Activated T-helper 2 cell treated with anti-CD3 and anti-CD28 coated beads, Interferon-gamma antibody, Interleukin-2, Interleukin-4, amounts not matched to agents 10 μg/mL and 5 μg/mL and 100 μg/mL, durations not matched to agents 14 hours and 24 hours and 36 hours (primary cell): Measurements from ENCODE around the gene HES7. TPM values are rescaled to one million over a fixed set of nuclear protein-coding genes. Genes with fewer than 3 reads are reported as not detected.
"Not testable (repeated sequence)": the region's sequence is repeated elsewhere in the genome, so short reads cannot be mapped to it uniquely, and the experiment has no call there.

ENCODE experiments used
- DNase-seq: peaks from one replicate; pipeline ENCODE4 v3.0.0; 2021; ENCODE audit warnings: low spot score
- H3K27ac Mint-ChIP-seq: one replicate; pipeline ENCODE4 v1.8.0; 2021; ENCODE audit warnings: mixed read lengths
- H3K27me3 Mint-ChIP-seq: one replicate; pipeline ENCODE4 v1.8.0; 2021; ENCODE audit warnings: low read depth, mixed read lengths
- H3K36me3 Mint-ChIP-seq: one replicate; pipeline ENCODE4 v1.8.0; 2021; ENCODE audit warnings: low read depth, mixed read lengths
- H3K4me1 Mint-ChIP-seq: one replicate; pipeline ENCODE4 v1.8.0; 2021; ENCODE audit warnings: low read depth, mixed read lengths
- H3K4me3 Mint-ChIP-seq: one replicate; pipeline ENCODE4 v1.8.0; 2021; ENCODE audit warnings: low read depth, mild to moderate bottlenecking, moderate library complexity, mixed read lengths
- H3K9me3 Mint-ChIP-seq: one replicate; pipeline ENCODE4 v1.8.0; 2021; ENCODE audit warnings: mixed read lengths
- intact Hi-C: fragments of 100-400 bp; cut with micrococcal nuclease; formaldehyde crosslinking; loops from one replicate; pipeline ENCODE4 v1.15.1; 2023
- total RNA-seq: library from RNA; stranded (reverse); gene quantifications from 2 replicates; pipeline ENCODE4 v1.2.3, GENCODE V29; 2022

The HES7 gene
- total RNA-seq, 1 donor from 2014 or later = 2.4 TPM

DNA sequence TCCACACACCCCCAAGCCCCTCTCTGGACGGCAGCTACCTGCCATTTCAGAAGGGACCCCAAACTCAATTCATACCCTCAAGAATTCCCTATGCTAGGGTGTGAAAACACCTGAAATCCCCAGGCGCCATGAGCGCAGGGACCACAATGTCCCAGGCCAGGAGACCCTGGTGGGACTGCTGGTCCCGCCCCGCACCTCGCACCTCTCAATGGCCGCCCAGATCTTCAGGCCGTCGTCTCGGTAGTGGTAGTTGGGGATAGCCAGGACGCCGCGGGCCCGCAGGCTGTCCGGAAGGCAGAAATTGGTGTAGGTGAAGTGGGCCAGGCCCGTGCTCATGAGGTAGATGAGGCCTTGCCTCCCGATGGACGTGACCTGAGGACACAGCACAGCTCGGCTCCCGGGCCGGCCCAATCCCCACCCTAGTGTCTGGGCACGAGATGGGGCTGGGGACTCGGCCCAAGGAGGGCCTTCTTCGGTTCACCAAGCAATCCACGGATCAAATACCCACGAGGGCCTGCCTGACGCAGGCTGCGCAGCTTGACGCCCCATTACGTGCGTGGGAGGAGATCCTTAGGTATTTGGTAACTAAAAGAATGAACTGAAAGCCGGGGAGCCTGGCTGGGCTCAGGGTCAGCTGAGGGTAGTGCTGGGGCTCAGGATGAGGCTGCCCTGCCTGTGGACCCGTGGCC, 14.8 kb downstream of the HES7 start:
- Mint-ChIP-seq H3K36me3 (no peaks in the 10 kb centered on the region), H3K9me3 (no peaks in the 10 kb centered on the region)
- intact Hi-C loops = no loop called here

DNA sequence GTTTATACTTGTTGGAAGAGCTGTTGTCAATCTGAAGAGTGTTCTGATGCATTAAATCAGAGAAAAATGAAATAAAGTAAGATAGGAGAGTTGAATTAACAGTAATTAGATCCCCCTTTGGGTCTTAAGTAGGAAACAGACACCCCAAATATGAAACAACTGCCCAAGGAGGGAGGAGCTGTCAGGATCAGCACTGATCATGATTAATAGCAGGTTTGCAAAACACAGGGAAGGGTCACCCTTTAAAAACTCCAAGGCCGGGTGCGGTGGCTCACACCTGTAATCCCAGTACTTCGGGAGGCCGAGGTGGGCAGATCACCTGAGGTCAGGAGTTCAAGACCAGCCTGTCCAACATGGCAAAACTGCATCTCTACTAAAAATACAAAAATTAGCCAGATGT, 16.9 kb downstream of the HES7 start:
- not testable (repeated sequence) for H3K36me3 Mint-ChIP-seq

More for the DNA sequence above, 14.8 kb downstream of the HES7 start:
- Mint-ChIP-seq H3K4me3 (no peak overlapping the region), H3K4me1 (peaks cover 2% of the 10 kb centered on the region), H3K27me3 (peaks cover 27% of the 10 kb centered on the region), H3K27ac (no peak overlapping the region)
- no peak for DNase-seq

DNA sequence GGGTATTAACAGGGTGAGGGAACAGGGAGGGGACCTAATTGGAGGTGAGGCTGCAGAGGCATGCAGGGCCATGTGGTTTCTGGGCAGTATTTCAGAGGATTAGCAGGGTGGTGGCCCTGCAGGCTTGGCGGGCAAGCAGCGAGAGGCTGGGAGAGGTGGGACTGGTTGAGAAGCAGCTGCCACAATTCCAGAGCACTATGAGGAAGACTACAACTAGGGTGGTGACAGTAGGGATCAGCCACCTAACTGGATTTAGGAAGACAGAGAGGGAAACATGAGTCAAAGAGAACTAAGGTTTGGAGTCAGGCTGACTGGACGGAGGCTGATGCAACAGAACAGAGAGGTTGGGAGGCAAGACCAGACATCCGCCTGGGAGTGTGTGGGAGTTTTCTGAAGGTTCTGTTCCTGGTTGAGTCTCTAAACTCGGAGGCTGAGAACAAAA, 17.9 kb downstream of the HES7 start:
- no peak overlapping the region for H3K4me3 Mint-ChIP-seq
- peaks cover 2% of the 10 kb centered on the region for H3K4me1 Mint-ChIP-seq
- intact Hi-C loops = no loop called here
- no peaks in the 10 kb centered on the region for H3K36me3 Mint-ChIP-seq
- H3K27me3 Mint-ChIP-seq = peaks cover 12% of the 10 kb centered on the region
- H3K9me3 Mint-ChIP-seq = no peaks in the 10 kb centered on the region
- no peak overlapping the region for H3K27ac Mint-ChIP-seq
- no peak for DNase-seq

More for the DNA sequence above, 16.9 kb downstream of the HES7 start:
- DNase-seq, H3K4me3 Mint-ChIP-seq, H3K27ac Mint-ChIP-seq, H3K4me1 Mint-ChIP-seq, intact Hi-C loops, H3K9me3 Mint-ChIP-seq: not testable (repeated sequence)
- H3K27me3 Mint-ChIP-seq = peaks cover 18% of the 10 kb centered on the region

DNA sequence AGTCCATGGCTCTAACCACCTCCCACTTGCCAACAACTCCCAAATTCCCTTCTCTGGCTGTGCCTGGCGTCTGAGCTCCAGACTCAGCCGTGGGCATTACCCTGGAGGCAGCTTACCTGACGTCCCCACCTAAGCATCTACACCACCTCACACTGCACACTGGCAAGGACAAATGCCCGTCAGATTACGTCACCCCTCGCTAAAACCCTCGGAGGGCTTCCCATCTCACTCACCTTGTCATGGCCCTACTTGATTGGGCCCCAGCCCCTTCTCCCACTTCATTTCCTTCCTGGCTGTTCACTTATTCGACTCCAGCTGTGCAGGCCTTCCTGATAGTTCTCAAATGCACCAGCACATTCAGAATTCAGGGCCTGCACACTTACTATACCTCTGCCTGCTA, 19.0 kb downstream of the HES7 start:
- Mint-ChIP-seq H3K27ac (no peak overlapping the region), H3K9me3 (no peaks in the 10 kb centered on the region), H3K27me3 (peaks cover 7% of the 10 kb centered on the region), H3K4me1 (no peaks in the 10 kb centered on the region), H3K4me3 (no peak overlapping the region), H3K36me3 (no peaks in the 10 kb centered on the region)
- intact Hi-C loops = no loop called here
- DNase-seq = no peak

DNA sequence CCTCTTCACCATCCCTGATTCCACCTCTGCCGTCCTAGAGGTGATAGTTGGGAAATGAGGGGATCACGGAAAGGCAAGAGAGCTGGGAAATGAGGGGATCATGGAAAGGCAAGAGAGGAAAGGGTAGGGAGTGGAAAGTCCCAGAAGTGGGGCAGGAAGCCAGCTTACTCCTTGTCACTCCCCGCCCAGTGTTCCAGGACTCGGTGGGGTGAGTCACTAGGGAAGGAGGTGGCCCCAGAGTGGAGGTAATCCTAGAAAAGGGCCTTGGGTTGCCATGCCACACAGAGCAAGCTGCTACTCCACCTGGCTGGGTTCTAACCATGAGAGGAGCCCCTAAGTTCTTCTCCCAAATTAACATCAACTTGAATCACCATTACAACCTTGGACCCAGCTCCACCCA, 20.4 kb downstream of the HES7 start:
- Mint-ChIP-seq H3K4me3 (no peak overlapping the region), H3K36me3 (no peaks in the 10 kb centered on the region), H3K9me3 (no peaks in the 10 kb centered on the region), H3K27me3 (peaks cover 7% of the 10 kb centered on the region), H3K27ac (no peak overlapping the region), H3K4me1 (no peaks in the 10 kb centered on the region)
- intact Hi-C loops = no loop called here
- no peak for DNase-seq

DNA sequence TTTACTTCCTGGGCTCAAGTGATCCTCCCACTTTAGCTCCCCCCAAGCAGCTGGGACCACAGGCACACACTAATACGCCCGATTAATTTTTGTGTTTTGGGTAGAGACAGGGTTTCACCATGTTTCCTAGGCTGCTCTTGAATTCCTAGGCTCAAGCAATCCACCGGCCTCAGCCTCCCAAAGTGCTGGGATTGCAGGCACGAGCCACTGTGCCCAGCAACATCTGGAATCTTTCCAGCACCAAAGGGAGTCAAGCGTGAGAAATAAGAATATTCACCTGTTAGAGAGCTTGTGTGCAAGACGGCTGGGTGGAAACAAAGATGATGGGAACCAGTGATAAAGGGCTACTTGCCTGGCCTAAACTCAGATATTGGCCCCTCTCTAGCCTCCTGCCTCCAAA, 22.2 kb downstream of the HES7 start:
- Mint-ChIP-seq H3K27me3 (peaks cover 9% of the 10 kb centered on the region), H3K9me3 (no peaks in the 10 kb centered on the region), H3K36me3 (no peaks in the 10 kb centered on the region), H3K27ac (no peak overlapping the region), H3K4me1 (no peaks in the 10 kb centered on the region), H3K4me3 (no peak overlapping the region)
- intact Hi-C loops = no loop called here
- no peak for DNase-seq

DNA sequence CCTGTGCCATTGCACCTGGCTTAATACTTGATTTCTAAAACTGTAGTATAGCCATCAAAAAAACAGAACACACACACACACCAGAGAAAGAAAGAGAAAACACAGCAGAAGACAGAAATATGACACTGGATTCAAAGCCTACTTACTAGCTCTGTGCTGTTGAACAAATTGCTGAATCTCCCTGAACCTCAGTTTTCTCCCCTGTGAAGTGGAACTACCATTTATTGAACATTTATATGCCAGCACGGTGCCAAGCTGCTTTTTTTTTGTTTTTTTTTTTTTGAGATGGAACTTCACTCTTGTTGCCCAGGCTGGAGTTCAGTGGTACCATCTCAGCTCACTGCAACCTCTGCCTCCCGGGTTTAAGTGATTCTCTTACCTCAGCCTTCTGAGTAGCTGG, 23.1 kb downstream of the HES7 start:
- no peak overlapping the region for H3K27ac Mint-ChIP-seq
- no peak for DNase-seq
- intact Hi-C loops = no loop called here
- H3K4me1 Mint-ChIP-seq = no peaks in the 10 kb centered on the region
- peaks cover 15% of the 10 kb centered on the region for H3K27me3 Mint-ChIP-seq
- no peak overlapping the region for H3K4me3 Mint-ChIP-seq
- no peaks in the 10 kb centered on the region for H3K9me3 Mint-ChIP-seq
- H3K36me3 Mint-ChIP-seq = no peaks in the 10 kb centered on the region

DNA sequence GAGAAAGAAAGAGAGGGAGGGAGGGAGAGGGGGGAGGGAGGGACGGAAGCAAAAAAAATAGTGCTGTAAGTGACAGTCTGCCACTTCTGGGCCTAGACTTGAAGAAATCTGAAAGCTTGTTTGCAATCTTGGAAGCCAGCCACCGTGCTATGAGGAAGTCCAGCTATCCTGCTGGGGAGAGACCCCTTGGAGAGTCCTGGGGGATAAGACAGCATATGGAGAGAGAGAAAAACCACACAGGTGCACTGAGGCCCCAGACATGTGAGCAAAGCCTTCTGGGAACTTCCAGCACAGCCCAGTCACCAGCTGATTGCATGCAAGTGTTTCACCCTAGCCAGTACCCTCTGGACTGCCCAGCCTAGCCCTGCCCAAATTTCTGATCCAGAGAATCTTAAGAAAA, 23.8 kb downstream of the HES7 start:
- Mint-ChIP-seq H3K4me3 (no peak overlapping the region), H3K9me3 (no peaks in the 10 kb centered on the region), H3K27me3 (peaks cover 15% of the 10 kb centered on the region), H3K4me1 (no peaks in the 10 kb centered on the region), H3K27ac (no peak overlapping the region), H3K36me3 (no peaks in the 10 kb centered on the region)
- intact Hi-C loops = no loop called here
- DNase-seq = no peak

DNA sequence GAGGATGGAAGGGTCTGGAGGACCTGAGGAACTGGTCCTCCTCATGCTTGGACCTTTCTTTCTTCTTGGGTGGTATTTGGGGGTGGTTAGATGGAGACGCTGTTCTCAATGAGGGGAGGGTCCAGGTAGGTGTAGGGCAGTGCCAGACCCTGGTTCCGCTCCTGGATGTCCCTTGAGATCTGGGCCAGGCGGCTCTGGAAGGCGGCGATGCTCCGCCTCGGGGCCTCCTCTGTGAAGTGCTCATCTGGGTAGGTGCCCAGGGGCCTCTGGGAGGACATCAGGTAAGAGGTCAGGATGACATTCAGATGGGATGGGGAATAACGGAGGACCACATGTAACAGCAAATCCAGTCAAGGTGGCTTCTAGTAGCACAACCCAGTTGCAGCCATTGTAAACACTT, 27.4 kb downstream of the HES7 start:
- Mint-ChIP-seq H3K36me3 (no peaks in the 10 kb centered on the region), H3K9me3 (no peaks in the 10 kb centered on the region), H3K27me3 (peaks cover 16% of the 10 kb centered on the region), H3K4me3 (no peak overlapping the region), H3K4me1 (peaks cover 7% of the 10 kb centered on the region), H3K27ac (no peak overlapping the region)
- DNase-seq = no peak
- intact Hi-C loops = no loop called here

DNA sequence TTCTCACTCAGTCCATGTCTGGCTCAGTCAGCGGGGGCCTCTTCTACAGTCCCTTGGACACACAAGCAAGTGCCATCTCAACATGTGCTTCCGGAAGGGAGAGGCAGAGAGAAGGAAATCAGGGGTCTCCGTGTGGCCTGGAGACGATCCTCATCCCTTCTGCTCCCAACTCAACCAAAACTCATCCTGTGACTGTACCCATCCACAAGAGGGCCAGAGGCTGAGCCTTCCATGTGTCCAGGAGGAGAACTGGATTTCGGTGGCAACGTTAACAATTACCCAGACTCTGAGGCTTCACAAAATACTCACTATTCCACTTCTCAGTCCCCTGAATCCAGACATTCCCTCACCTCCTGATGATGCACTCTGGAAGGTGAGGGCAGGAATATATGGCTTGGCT, 28.5 kb downstream of the HES7 start:
- DNase-seq = no peak
- Mint-ChIP-seq H3K9me3 (no peaks in the 10 kb centered on the region), H3K27me3 (peaks cover 21% of the 10 kb centered on the region), H3K36me3 (no peaks in the 10 kb centered on the region), H3K4me1 (peaks cover 7% of the 10 kb centered on the region), H3K27ac (no peak overlapping the region), H3K4me3 (no peak overlapping the region)
- intact Hi-C loops = no loop called here

DNA sequence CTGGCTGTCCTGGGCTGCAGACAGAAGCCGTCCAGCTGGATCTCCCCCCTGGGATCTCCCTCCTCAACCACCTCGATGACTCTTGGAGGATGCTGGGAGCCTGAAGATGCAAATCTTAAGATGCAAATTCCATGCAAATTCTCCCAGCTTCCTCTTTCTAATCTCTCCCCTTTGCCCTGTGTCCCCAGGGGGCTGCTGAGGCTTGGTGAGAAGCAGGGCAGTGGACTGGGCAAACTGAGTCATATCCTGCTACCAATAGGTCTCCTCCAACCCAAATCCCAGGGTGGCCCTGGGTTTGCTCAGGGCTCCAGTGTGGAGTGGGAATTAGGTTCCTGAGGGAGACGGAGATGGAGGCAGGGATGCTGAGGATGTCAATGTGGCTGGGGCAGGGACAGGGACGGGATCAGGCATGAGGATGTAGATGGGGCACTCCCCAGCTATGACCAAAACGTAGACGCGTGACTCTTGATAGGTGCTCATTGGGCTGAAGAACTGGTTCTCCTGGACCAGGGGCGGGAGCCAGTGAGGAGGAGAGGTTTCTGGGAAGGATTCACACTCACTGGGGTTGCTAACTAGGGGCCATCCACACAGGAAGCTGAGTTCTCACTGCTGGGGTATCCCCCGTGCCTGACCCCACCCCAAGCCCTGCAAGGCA, 32.7 kb downstream of the HES7 start:
- intact Hi-C loops = no loop called here
- no peak for DNase-seq

DNA sequence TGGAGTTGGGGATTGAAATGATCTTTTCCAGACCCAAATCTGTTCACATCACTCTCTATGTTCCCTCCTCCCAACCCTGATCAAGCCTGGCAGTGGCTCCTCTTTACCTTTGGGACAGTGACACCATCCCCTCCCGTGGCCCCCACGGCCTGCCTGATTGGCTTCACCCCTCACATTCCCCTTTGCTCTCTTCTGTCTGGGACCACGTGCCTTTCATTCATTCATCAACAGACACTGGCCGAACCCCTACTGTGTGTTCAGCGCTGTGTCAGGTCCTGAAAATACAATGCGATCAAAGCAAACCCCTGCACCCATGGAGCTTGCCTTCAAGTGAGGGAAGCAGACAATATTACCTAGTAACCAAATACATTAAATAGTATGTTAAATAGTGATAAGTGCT, 34.2 kb downstream of the HES7 start:
- intact Hi-C loops = loop anchor here (10.0 kb wide), 1 partner anchor 215 kb away; no protein-coding TSS in a partner anchor
- H3K36me3 Mint-ChIP-seq = no peaks in the 10 kb centered on the region
- peaks cover 17% of the 10 kb centered on the region for H3K27me3 Mint-ChIP-seq
- H3K4me3 Mint-ChIP-seq = no peak overlapping the region
- H3K27ac Mint-ChIP-seq = no peak overlapping the region
- H3K9me3 Mint-ChIP-seq = no peaks in the 10 kb centered on the region
- peaks cover 5% of the 10 kb centered on the region for H3K4me1 Mint-ChIP-seq
- no peak for DNase-seq

More for the DNA sequence above, 32.7 kb downstream of the HES7 start:
- no peaks in the 10 kb centered on the region for H3K36me3 Mint-ChIP-seq
- H3K27ac Mint-ChIP-seq = no peak overlapping the region
- H3K4me3 Mint-ChIP-seq = no peak overlapping the region
- H3K9me3 Mint-ChIP-seq = no peaks in the 10 kb centered on the region
- H3K4me1 Mint-ChIP-seq = peaks cover 7% of the 10 kb centered on the region
- H3K27me3 Mint-ChIP-seq = peaks cover 23% of the 10 kb centered on the region

DNA sequence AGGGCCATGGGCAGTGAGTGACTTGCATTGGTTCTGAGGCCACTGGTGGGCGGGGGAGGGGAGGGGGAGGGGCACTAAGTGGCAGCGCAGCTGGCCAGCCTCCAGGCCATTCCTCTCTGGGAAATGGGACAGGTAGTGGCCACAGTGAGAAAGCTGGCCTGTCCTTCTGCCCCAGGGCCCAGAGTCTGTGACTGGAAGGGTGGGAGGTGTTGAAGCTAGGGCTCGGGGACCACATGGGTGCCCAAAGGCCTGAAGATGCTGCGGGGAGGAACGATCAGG, 36.0 kb downstream of the HES7 start:
- H3K9me3 Mint-ChIP-seq = no peaks in the 10 kb centered on the region
- no peak for DNase-seq
- H3K4me1 Mint-ChIP-seq = no peaks in the 10 kb centered on the region
- H3K27me3 Mint-ChIP-seq = peaks cover 15% of the 10 kb centered on the region
- no peak overlapping the region for H3K4me3 Mint-ChIP-seq
- H3K27ac Mint-ChIP-seq = no peak overlapping the region
- intact Hi-C loops = loop anchor here (10.0 kb wide), 1 partner anchor 217 kb away; no protein-coding TSS in a partner anchor
- H3K36me3 Mint-ChIP-seq = no peaks in the 10 kb centered on the region
